Keratinocyte (primary cell): ENCODE results near the gene C15orf40.

Experiments
- CTCF ChIP-seq, 3 experiments: IDR thresholded peaks in 1 of 3; conservative IDR thresholded peaks in 1 of 3; optimal IDR thresholded peaks in 1 of 3; 2 replicates in 2 of 3; 3 replicates in 1 of 3; pipeline versions ENCODE3 to v1.5.1; 2011; ENCODE audit warnings: low read length in 3 of 3, mild to moderate bottlenecking in 3 of 3, moderate library complexity in 2 of 3, control low read depth in 1 of 3, inconsistent platforms in 1 of 3; ENCODE audit not compliant: insufficient read depth in 2 of 3; ENCODE audit errors: extremely low read depth in 1 of 3
- EZH2 ChIP-seq: IDR thresholded peaks from one replicate; pipeline ENCODE4 v1.6.1; 2012; ENCODE audit warnings: inconsistent platforms, mild to moderate bottlenecking, low read length, moderate library complexity

GRCh38 chr15:83011271-83012075 is at the start of gene C15orf40:
- TF ChIP-seq CTCF (optimal IDR thresholded peaks at IDR 0.05 in 1 of 3, IDR thresholded peaks at IDR 0.05 in 1 of 3, conservative IDR thresholded peaks at IDR 0.05 in 1 of 3; ENCODE audit: extremely low read depth in 1 of 3, insufficient read depth in 2 of 3, low read length in 3 of 3) (peak; percentile 37 to 93 (median 67)), EZH2 (no peak)
